ENCODE results near the gene TM4SF20. TPM values are rescaled to one million over a fixed set of nuclear protein-coding genes. Genes with fewer than 3 reads are reported as not detected.

The TM4SF20 gene
- total and polyA plus RNA-seq, 7 donors = 1.5 to 8.4 (median 2.3) TPM; not detected in 4

- Histone ChIP-seq H3K4me1 (no peaks in the 10 kb centered on the region), H3K36me3 (no peaks in the 10 kb centered on the region), H3K9me3 (no peaks in the 10 kb centered on the region), H3K27me3 (no peaks in the 10 kb centered on the region), H3K27ac (no peak overlapping the region), H3K4me3 (no peak overlapping the region)
- DNase-seq = no peak
- WGBS, 2 donors = 45 to 49% methylated on average over 2 of the region's 2 CpGs
- intact Hi-C loops (cut with DNase I) = no loop called here
- TF ChIP-seq CTCF (IDR thresholded peaks at IDR 0.05) (no peak), POLR2AphosphoS5 (IDR thresholded peaks at IDR 0.05) (no peak), EP300 (IDR thresholded peaks at IDR 0.05) (no peak), POLR2A (IDR thresholded peaks at IDR 0.05) (no peak)
Observed at GRCh38 chr2:227312579-227312978, 66.5 kb downstream of the TM4SF20 start.

Other genes starting within 250 kb of the TM4SF20 start
- 1 to 10 TPM in 3 of 4 donors, under 1 TPM in 1; 0.49 to 1.4 (median 1.1) TPM for gene COL4A4, start 215.1 kb downstream of the TM4SF20 start, total RNA-seq
- 1 to 10 TPM in 1 of 3 donors, not detected in 2; 1.6 TPM for gene COL4A4, start 215.1 kb downstream of the TM4SF20 start, polyA plus RNA-seq
- gene COL4A3, start 214.7 kb downstream of the TM4SF20 start, total RNA-seq = 1 to 10 TPM in 2 of 4 donors, under 1 TPM in 2; 0.68 to 1.6 (median 1.1) TPM
- gene COL4A3, start 214.7 kb downstream of the TM4SF20 start, polyA plus RNA-seq = 1 to 10 TPM in 1 of 3 donors, under 1 TPM in 1, not detected in 1; under 0.01 to 1.0 TPM
- gene MFF, start 54.1 kb downstream of the TM4SF20 start, total RNA-seq = 100 to 1,000 TPM; 109 to 138 (median 118) TPM
- gene MFF, start 54.1 kb downstream of the TM4SF20 start, polyA plus RNA-seq = 10 to 100 TPM; 72.1 to 90.2 (median 76.3) TPM
- gene SCYGR1, start 8.6 kb upstream of the TM4SF20 start, total RNA-seq = not detected
- gene SCYGR1, start 8.6 kb upstream of the TM4SF20 start, polyA plus RNA-seq = not detected
- 10 to 100 TPM; 41.8 to 53.9 (median 44.1) TPM for gene AGFG1, start 92.8 kb upstream of the TM4SF20 start, total RNA-seq
- 10 to 100 TPM; 36.0 to 49.5 (median 43.6) TPM for gene AGFG1, start 92.8 kb upstream of the TM4SF20 start, polyA plus RNA-seq
- gene SCYGR2, start 219.6 kb upstream of the TM4SF20 start, total RNA-seq = not detected
- not detected for gene SCYGR2, start 219.6 kb upstream of the TM4SF20 start, polyA plus RNA-seq
- not detected for gene SCYGR3, start 235.5 kb upstream of the TM4SF20 start, total RNA-seq
- gene SCYGR3, start 235.5 kb upstream of the TM4SF20 start, polyA plus RNA-seq = not detected
- gene SCYGR4, start 238.2 kb upstream of the TM4SF20 start, total RNA-seq = not detected
- gene SCYGR4, start 238.2 kb upstream of the TM4SF20 start, polyA plus RNA-seq = not detected

Measured in sigmoid colon (tissue), 7 donors.